Measurements from ENCODE around the gene CD80.
"Not testable (repeated sequence)": the region's sequence is repeated elsewhere in the genome, so short reads cannot be mapped to it uniquely, and the experiment has no call there.

DNA sequence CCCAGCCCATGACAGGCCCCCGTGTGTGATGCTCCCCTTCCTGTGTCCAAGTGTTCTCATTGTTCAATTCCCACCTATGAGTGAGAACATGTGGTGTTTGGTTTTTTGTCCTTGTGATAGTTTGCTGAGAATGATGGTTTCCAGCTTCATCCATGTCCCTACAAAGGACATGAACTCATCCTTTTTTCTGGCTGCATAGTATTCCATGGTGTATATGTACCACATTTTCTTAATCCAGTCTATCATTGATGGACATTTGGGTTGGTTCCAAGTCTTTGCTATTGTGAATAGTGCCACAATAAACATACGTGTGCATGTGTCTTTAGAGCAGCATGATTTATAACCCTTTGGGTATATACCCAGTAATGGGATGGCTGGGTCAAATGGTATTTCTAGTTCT lies 3.9 kb upstream of the CD80 start:
- TF ChIP-seq, protein P1, sequence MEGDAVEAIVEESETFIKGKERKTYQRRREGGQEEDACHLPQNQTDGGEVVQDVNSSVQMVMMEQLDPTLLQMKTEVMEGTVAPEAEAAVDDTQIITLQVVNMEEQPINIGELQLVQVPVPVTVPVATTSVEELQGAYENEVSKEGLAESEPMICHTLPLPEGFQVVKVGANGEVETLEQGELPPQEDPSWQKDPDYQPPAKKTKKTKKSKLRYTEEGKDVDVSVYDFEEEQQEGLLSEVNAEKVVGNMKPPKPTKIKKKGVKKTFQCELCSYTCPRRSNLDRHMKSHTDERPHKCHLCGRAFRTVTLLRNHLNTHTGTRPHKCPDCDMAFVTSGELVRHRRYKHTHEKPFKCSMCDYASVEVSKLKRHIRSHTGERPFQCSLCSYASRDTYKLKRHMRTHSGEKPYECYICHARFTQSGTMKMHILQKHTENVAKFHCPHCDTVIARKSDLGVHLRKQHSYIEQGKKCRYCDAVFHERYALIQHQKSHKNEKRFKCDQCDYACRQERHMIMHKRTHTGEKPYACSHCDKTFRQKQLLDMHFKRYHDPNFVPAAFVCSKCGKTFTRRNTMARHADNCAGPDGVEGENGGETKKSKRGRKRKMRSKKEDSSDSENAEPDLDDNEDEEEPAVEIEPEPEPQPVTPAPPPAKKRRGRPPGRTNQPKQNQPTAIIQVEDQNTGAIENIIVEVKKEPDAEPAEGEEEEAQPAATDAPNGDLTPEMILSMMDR (IDR thresholded peaks at IDR 0.05) = not testable (repeated sequence)
- TF ChIP-seq POLR2A (IDR thresholded peaks at IDR 0.05) = not testable (repeated sequence)
